ENCODE data around the gene TBX3.
"Not testable (repeated sequence)": the region's sequence is repeated elsewhere in the genome, so short reads cannot be mapped to it uniquely, and the experiment has no call there.

TBX3 gene

GRCh38 chr12:114684098-114684869 is at the start of gene TBX3:
Gene TBX3 (minus strand): TSS chr12:114684175. CDS start chr12:114683200, 975 bp downstream.
- no peak for FAIRE-seq

- no peak for FAIRE-seq
These were observed 48.6 kb upstream of the TBX3 start for GRCh38 chr12:114732426-114733030.

- FAIRE-seq, result no peak
These were observed 45.8 kb upstream of the TBX3 start for GRCh38 chr12:114729731-114730130.

GRCh38 chr12:114726092-114726710 is 42.2 kb upstream of the TBX3 start:
- FAIRE-seq, result no peak

GRCh38 chr12:114722176-114722575 is 38.2 kb upstream of the TBX3 start:
- not testable (repeated sequence) for FAIRE-seq

- no peak for FAIRE-seq
These were observed 37.3 kb upstream of the TBX3 start for GRCh38 chr12:114721266-114721665.

- no peak for FAIRE-seq
These were observed 29.7 kb upstream of the TBX3 start for GRCh38 chr12:114713466-114714215.

GRCh38 chr12:114711689-114712152 is 27.7 kb upstream of the TBX3 start:
- no peak for FAIRE-seq

- FAIRE-seq, result no peak
These were observed 26.2 kb upstream of the TBX3 start for GRCh38 chr12:114710151-114710550.

- FAIRE-seq, result no peak
These were observed 25.1 kb upstream of the TBX3 start for GRCh38 chr12:114709112-114709511.

- FAIRE-seq, result not testable (repeated sequence)
These were observed 24.6 kb upstream of the TBX3 start for GRCh38 chr12:114708598-114708997.

- FAIRE-seq, result no peak
These were observed 20.1 kb upstream of the TBX3 start for GRCh38 chr12:114704096-114704495.

- FAIRE-seq, result no peak
These were observed 19.1 kb upstream of the TBX3 start for GRCh38 chr12:114703060-114703493.

- FAIRE-seq, result no peak
These were observed 18.5 kb upstream of the TBX3 start for GRCh38 chr12:114702462-114702861.

GRCh38 chr12:114701553-114701952 is 17.6 kb upstream of the TBX3 start:
- no peak for FAIRE-seq

- no peak for FAIRE-seq
These were observed 17.1 kb upstream of the TBX3 start for GRCh38 chr12:114701104-114701414.

GRCh38 chr12:114700392-114701103 is 16.6 kb upstream of the TBX3 start:
- no peak for FAIRE-seq

GRCh38 chr12:114698566-114699163 is 14.7 kb upstream of the TBX3 start:
- FAIRE-seq, result no peak

- FAIRE-seq, result no peak
These were observed 14.0 kb upstream of the TBX3 start for GRCh38 chr12:114697741-114698565.

GRCh38 chr12:114697243-114697716 is 13.3 kb upstream of the TBX3 start:
- no peak for FAIRE-seq
